CD4-positive, alpha-beta T cell treated with Interleukin-15 for 1 hour (primary cell): Measurements from ENCODE around the gene KHDC1.
"Not testable (repeated sequence)": the region's sequence is repeated elsewhere in the genome, so short reads cannot be mapped to it uniquely, and the experiment has no call there.

ENCODE experiments used
- DNase-seq: peaks from one replicate; pipeline ENCODE4 v3.0.0-alpha.2; 2020

KHDC1 gene, protein sequence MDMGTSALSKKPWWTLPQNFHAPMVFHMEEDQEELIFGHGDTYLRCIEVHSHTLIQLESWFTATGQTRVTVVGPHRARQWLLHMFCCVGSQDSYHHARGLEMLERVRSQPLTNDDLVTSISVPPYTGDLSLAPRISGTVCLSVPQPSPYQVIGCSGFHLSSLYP

DNA sequence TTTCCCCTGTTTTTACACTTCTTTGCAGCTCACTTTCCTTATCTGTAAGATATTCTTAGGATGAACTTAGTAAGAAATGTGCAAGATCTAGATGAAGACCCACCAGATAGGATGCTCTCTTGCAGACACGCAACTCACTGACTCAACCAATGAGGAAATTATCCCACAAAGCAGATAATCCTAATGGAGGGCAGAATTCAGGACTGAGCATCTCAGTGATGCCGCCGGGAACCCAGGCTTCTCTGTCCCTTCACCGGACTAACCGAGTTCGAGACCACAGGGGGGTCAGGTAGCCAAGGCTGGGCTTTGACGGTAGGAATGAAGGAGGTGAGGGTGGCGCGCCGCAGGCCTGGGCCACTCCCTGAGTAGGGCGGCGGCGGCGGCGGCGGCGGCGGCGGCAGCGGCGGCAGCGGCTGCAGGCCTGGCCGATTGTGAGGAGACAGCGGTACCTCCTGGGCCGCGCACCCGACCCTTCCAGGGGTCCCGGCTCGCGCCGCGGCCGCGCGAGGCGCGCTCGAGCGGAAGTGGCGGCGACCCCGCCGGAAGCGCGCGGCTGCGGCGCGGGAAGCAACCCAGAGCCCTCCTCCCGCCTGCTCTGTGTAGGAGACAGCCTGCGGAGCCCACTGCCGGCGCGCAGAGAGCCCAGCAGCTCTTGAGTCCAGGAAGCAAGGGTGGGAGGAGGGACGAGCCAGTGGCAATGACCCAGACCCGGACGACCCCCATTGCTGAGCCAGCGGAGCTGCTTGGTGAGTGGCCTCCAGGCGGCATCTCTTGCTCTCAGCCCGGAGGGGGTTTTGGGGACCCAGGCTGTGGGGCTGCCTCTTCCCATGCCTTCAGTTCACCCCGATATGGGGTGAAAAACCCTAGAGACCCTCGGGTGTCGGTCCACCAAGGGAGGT, at the start of gene KHDC1:
Gene KHDC1, minus strand, starts transcription at position 526 of the 899 bp plus-strand sequence. CDS start 20,679 bp downstream, outside the sequence.
- DNase-seq = peak; percentile 54

DNA sequence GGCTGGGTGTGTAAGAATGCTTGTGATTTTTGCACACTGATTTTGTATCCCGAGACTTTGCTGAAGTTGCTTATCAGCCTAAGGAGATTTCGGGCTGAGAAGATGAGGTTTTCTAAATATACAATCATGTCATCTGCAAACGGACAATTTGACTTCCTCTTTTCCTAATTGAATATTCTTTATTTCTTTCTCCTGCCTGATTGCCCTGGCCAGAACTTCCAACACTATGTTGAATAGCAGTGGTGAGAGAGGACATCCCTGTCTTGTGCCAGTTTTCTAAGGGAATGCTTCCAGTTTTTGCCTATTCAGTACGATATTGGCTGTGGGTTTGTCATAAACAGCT, 47.5 kb upstream of the KHDC1 start:
- DNase-seq = not testable (repeated sequence)

DNA sequence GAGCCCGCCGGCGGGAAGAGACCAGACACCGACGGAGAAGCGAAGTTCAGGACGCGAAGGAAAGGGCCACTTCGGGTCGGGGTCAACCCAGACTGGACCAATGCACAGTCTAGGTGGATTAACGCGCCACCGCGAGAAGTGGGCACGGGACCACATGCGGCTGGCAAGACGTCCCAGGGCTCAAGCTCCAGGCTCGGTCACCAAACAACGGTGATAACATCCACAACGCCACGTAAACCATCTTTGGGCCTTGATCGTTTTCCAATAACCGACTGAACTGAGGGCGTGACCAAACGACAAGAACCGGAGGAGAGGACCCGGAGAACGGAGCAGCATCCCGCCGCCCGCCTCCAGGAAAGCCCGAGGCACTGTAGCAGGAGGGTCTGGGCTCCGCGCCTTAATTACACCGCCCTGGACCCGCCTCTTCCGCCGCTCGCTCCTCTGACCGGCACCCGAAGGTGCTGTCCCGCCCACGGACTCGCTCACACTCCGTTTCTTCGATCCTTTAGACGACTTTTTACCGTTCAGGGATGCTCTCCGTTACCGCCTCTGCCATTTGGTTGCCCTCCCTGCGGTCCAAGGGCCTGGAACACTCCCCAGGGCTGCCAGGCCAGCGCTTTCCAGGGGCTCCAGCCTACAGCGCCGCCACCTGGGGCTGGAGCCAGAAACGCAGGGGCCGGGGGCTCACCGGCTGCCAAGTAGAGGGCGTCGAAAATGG, 46.9 kb upstream of the KHDC1 start:
- peak; percentile 45 for DNase-seq

DNA sequence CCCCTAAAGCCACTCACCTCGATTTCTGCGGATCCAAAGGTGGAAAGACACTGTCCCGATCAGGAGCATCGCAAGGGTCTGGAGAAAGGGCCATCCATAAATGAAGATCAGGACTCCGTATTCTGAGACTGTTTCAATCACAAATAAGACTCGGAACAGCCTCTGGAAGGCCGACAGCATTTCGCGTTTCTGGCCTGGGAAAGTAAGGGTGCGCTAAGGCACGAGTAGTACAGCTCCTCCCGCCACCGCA, 46.5 kb upstream of the KHDC1 start:
- no peak for DNase-seq

DNA sequence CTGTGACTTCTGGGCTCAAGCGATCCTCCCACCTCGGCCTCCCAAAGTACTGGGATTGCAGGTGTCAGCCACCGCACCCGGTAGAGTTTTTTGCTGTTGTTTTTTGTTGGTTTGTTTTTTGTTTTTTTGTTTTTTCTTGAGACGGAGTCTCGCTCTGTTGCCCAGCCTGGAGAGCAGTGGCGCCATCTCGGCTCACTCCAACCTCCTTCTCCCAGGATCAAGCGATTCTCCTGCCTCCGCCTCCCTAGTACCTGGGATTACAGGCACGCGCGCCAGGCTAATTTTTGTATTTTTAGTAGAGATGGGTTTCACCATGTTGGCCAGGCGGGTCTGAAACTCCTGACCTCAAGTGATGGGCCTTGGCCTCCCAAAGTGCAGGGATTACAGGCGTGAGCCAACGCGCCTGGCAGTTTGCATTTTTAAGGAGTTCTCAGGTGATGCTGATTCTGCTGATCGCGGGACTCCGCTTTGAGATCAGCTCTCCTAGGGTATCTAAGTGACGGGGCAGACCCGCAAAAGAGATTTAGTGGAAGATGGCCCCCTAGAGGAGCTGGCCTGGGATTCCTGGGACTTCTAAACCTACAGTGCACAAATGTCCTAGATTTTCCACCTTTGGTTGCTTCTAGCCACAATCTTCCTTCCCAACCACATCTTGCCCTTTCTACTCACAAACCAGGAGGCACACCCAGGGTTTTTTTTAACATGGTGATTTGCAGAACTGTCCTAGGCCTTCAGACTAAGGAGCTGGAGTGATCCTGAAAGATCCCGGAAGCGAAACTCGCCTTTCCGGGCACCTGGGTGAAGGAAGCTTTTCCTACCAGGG, 45.9 kb upstream of the KHDC1 start:
- no peak for DNase-seq

DNA sequence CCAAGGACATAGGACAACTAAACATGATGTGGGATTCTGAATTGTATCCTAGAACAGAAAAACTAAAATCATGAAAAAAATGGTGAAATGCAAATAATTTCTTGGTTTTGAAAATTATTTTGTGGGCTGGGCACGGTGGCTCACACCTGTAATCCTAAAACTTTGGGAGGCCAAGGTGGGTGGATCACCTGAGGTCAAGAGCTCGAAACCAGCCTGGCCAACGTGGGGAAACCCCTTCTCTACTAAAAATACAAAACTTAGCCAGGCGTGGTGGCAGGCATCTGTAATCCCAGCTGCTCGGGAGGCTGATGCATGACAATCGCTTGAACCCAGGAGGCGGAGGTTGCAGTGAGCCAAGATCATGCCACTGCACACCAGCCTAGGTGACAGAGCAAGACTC, 40.8 kb upstream of the KHDC1 start:
- not testable (repeated sequence) for DNase-seq

DNA sequence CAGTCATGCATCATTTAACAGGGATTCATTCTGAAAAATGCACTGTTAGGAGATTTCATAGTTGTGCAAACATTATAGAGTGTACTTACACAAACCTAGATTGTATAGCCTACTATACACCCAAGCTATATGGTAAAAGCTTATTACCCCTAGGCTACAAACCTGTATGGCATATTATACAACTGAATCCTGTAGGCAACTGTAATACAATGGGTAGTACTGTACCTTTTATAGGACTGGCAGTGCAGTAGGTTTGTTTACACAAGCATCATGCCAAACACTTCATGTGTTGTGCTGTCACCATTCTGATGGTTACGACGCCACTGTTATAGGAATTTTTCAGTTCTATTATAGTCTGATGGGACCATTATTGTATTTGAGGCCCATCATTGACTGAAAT, 39.3 kb upstream of the KHDC1 start:
- no peak for DNase-seq

DNA sequence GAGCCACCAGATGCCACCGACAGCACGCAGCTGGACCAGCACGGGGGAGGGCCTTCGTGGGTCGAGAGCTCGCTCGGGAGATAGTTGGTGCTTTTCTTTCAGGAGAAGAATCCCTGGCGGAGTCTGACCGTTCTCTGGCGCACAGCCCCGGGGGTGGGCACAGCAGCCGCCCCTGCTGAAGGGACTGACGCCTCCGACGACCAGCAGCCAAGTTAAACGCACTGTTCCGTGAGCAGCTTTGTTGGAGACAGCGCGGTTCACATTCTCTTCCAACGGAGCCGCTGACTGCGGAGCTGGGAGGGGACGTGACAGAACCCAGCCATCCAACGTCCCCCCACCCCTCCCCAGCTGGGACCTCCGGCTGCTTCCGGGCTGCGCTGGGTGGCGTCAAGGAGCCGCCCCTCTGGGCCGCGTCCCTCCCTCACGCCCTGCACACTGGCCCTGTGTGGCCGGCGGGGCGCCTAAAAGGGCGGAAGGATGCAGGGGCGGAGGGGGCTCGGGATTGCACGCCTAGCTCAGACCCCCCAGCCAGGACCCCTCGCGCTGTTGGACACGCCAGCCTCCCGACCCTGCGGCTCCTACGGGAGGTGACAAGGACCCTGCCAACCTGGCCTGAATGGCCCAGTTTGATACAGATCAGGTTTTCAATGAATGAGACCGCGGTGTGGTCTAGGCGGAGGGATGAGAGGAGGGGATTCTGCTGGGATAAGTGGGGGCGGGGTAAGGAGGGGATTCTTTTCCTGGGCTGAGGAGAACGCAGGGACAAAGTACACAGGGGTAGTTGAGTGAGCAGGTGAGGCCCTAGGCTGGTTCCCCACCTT, 36.4 kb upstream of the KHDC1 start:
- no peak for DNase-seq

DNA sequence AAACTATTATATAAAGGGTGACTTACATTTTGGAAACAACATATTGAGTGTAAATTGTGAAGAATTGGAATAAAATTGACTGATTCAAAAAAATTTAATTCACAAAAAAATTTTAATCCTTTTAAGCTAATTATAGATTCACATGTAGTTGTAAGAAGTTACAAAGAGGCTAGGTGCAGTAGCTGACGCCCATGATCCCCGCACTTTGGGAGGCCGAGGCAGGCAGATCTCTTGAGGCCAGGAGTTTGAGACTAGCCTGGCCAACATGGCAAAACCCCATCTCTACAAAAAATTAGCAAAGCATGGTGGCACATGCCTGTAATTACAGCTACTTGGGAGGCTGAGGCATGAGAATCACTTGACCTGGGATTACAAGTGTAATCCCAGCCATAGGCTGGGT, 30.3 kb upstream of the KHDC1 start:
- no peak for DNase-seq

DNA sequence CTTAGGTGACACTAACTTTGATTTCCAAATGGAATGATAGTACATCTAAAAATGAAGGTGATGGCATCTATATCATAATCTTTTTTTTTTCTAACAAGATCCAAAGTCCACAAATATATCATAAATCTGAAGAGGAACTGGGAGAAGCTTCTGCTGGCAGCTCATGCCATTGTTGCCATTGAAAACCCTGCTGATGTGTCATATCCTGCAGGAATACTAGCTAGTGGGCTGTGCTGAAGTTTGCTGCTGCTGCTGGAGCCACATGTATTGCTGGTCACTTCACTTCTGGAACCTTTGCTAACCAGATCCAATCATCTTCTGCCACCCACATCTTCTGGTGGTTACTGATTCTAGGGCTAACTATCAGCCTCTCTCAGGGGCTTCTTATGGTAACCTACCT, 27.4 kb upstream of the KHDC1 start:
- no peak for DNase-seq

DNA sequence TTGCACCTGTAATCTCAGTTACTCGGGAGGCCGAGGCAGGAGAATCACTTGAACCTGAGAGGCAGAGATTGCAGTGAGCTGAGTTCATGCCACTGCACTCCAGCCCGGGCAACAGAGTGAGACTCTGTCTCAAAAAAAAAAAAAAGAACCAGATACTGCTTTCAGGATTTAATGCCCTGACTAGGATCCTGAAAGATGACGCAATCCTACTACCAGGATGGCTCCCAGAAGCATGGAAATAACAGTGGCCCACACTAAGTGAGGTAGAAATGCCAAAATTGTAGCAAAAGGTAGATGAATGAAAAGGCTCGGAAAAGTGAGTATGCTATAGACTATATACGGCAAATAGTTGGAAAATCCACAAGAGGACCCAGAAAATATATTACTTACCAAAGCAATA, 23.8 kb upstream of the KHDC1 start:
- no peak for DNase-seq

DNA sequence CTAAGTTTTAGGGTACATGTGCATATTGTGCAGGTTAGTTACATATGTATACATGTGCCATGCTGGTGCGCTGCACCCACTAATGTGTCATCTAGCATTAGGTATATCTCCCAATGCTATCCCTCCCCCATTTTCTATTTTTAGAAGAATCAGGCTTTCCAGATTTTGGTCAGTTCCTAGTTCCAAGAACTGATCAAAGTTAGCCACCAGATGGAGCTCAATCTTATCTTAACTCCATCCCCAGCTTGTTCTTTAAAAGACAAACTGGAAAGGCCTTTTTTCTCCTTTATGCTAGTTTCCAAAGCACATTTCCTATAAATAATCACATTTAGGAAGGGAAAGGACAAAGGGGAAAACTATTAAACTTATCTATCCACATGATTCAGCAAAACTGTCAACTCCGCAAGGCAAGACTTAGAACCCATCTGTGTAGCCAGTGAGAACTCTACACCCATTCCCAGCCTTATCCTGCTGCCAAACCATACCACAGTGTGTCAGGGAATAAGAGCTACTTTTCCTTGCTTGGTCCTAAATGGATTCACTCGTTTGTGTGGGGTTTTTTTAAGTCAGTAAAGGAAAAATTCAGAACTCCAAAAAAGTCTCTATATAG, 22.8 kb upstream of the KHDC1 start:
- no peak for DNase-seq

DNA sequence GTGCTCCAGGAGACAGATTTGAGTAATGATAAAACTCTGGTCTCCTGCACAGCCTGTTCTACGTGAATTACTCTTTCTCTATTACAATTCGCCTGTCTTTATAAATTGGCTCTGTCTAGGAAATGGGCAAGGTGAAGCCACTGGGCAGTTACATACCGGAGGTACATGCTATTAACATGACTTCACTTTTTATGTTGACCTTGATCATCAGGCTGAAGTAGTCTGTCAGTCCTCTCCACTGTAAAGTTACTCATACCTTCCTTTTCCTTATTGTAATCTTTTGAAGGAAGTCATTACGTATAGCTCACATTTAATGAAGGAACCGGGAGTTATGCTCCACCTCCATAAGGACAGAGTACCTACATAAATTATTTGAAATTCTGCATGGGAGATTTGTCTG, 19.9 kb upstream of the KHDC1 start:
- DNase-seq = no peak

DNA sequence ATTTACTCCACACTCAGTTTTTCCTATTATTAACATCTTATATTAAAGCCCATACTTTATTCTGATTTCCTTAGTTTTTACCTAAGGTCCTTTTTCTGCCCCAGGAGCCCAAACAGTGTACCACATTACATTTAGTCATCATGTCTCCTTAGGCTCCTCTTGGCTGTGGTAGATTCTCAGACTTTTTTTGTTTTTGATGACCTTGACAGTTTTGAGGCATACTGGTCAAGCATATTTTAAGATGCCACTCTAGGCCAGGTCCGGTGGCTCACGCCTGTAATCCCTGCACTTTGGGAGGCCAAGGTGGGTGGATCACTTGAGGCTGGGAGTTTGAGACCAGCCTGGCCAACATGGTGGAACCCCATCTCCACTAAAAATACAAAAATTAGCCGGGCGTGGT, 18.7 kb upstream of the KHDC1 start:
- DNase-seq = not testable (repeated sequence)

DNA sequence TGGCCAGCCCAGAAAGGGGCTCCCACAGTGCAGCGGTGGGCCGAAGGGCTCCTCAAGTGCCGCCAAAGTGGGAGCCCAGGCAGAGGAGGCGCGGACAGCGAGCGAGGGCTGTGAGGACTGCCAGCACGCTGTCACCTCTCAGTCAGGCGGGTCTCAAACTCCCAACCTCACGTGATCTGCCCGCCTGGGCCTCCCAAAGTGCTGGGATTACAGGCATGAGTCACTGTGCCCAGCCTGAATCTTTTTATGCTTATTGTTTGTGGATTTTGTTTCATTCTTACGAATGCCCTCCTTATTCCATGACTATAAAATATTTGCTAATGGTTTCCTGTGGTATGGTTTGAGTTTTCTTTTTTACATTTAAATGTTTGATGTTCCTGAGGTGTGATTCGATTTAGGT, 6.3 kb upstream of the KHDC1 start:
- not testable (repeated sequence) for DNase-seq

DNA sequence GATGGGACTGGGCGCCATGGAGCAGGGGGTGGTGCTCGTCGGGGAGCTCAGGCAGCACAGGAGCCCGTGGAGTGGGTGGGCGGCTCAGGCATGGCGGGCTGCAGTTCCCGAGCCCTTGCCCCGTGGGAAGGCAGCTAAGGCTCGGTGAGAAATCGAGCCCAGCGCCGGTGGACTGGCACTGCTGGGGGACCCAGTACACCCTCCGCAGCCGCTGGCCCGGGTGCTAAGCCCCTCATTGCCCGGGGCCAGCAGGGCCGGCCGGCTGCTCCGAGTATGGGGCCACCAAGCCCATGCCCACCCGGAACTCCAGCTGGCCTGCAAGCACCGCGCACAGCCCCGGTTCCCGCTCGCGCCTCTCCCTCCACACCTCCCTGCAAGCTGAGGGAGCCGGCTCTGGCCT, 5.9 kb upstream of the KHDC1 start:
- not testable (repeated sequence) for DNase-seq

DNA sequence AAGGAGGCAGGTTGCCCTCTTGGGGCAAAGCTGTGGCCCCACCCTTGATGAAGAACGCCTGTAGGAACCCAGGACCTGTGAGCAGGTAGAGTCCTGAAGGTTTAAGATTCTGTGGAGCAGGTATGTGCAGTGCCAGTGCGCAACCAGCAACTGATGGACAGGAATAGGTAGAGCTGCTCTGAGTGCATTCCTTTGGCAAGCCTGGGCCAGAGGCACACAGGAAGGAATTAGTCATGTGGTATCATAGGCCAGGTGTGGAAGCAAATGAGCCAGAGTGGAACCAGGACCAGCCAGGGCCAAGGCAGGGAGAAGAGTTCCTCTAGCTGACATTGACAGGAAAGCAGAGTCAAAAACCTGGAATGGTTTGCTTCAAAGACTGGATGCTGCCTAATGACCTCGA, 1.4 kb upstream of the KHDC1 start:
- DNase-seq = no peak

DNA sequence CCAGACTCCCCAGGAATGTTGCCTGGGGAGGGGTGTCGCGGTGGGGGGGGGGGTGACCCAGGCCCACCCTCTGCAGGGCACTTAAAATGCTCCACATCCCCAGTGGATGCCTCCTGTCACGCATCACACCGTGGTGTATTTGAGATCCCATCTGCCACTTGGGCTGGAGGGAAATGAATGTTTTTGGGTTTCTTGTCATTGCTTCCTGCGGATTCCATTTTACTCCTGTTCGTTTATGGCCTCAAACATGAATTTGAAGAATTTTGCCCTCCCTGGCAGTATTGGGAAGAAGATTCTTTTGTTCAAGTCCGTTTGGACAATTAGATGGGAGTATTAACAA, 544 bp upstream of the KHDC1 start:
- no peak for DNase-seq

DNA sequence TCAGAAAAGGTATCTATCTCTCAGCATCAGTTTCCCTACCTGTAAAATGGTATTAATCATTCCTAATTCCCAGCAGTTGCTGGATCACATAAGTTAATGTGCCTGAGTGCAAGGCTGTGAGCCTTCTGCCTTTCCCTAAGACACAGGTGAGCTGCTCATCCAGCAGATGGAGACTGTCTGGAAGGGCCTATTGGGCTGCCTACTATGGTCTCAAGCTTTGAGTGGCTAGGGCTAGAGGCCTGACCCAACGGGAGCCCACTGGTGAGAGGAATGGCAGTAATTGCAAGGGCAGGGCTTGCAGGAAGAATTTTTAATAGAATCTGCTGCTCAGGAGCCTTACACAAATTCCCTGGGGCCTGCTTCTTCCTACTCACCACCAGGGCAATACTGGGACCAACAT, 4.3 kb downstream of the KHDC1 start:
- DNase-seq = no peak

DNA sequence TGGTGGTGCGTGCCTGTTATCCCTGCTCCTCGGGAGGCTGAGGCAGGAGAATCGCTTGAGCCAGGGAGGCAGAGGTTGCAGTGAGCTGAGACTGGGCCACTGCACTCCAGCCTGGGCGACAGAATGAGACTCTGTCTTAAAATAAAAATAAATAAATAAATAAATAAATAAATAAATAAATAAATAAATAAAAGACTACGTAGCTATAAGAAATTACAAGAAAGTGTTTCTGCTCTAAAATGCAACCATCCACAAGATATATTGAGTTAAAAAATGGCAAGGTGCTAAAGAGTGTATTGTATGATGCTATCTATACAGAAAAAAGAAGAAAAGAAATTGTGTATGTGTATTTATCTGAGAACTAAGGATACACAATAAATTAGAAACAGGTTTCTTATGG, 8.7 kb downstream of the KHDC1 start:
- not testable (repeated sequence) for DNase-seq

DNA sequence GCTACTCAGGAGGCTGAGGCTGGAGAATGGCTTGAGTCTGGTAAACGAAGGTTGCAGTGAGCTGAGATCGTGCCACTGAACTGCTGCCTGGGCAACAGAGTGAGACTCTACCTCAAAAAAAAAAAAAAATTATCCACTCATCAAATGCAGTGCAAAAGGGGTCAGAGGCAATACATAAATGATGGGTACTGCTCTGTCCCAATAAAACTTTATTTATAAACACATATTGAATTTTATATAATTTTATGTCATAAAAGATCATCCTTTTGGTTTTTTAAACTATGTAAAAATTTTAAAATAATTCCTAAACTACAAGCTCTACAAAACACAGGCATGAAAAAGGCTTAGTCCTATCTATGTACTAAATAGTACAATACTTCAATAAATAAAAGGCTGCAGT, 10.3 kb downstream of the KHDC1 start:
- no peak for DNase-seq

DNA sequence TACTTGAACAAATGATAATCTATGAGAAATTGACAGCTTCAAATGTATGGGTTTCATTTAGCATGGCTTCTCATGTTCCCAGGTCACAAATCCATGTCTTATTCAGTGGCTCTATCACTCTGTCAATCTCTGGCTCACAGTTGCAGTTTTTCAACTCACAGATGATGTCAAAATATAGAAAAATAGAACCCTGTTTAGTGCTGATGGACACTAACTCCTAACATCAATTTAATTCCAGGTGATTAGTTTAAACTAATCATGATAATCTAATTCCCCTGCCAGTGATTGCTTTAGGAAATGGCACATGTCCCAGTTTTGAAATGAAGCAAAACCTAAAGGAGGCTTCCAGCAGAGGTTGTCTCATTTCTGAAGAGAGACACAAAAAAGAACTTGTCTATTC, 13.0 kb downstream of the KHDC1 start:
- no peak for DNase-seq
